Activated T-helper 17 cell treated with anti-CD3 and anti-CD28 coated beads, Interleukin-2, amount 50 U/mL, for 72 hours (primary cell): ENCODE data around the gene CFAP73. TPM values are rescaled to one million over a fixed set of nuclear protein-coding genes. Genes with fewer than 3 reads are reported as not detected.
"Not testable (repeated sequence)": the region's sequence is repeated elsewhere in the genome, so short reads cannot be mapped to it uniquely, and the experiment has no call there.

Experiments used
- ATAC-seq: fragments of 150-1000 bp; cut with Tn5 transposase; replicated peaks from 2 replicates; pipeline ENCODE4 v1.10.0; 2021; ENCODE audit warnings: mild to moderate bottlenecking, moderate library complexity
- H3K27ac Mint-ChIP-seq: one replicate; pipeline ENCODE4 v1.8.0; 2022; ENCODE audit warnings: mixed read lengths
- H3K27me3 Mint-ChIP-seq: one replicate; pipeline ENCODE4 v1.8.0; 2022; ENCODE audit warnings: mixed read lengths
- H3K36me3 Mint-ChIP-seq: one replicate; pipeline ENCODE4 v1.8.0; 2022; ENCODE audit warnings: low read depth, mild to moderate bottlenecking, mixed read lengths
- H3K4me1 Mint-ChIP-seq: one replicate; pipeline ENCODE4 v1.8.0; 2022; ENCODE audit warnings: mixed read lengths
- H3K4me3 Mint-ChIP-seq: one replicate; pipeline ENCODE4 v1.8.0; 2022; ENCODE audit warnings: mild to moderate bottlenecking, mixed read lengths
- H3K9me3 Mint-ChIP-seq: one replicate; pipeline ENCODE4 v1.8.0; 2022; ENCODE audit warnings: mixed read lengths
- total RNA-seq, 2 donors: library from RNA; stranded (reverse); gene quantifications; one replicate each; pipeline ENCODE4 v1.2.3, GENCODE V29; 2022

CFAP73 gene
- total RNA-seq, 2 donors from 2014 or later = 0.32 to 1.2 TPM

GRCh38 chr12:113133036-113133435, 16.5 kb upstream of the CFAP73 start:
- Mint-ChIP-seq H3K36me3 (no peaks in the 10 kb centered on the region), H3K27ac (no peak overlapping the region), H3K4me1 (peaks cover 12% of the 10 kb centered on the region), H3K9me3 (no peaks in the 10 kb centered on the region), H3K27me3 (peaks cover 7% of the 10 kb centered on the region), H3K4me3 (no peak overlapping the region)
- no peak for ATAC-seq

- no peaks in the 10 kb centered on the region for H3K9me3 Mint-ChIP-seq
- no peak overlapping the region for H3K27ac Mint-ChIP-seq
- peaks cover 12% of the 10 kb centered on the region for H3K4me1 Mint-ChIP-seq
- no peak for ATAC-seq
- H3K4me3 Mint-ChIP-seq = peak overlapping the region; percentile 86
- no peaks in the 10 kb centered on the region for H3K36me3 Mint-ChIP-seq
- H3K27me3 Mint-ChIP-seq = peaks cover 7% of the 10 kb centered on the region
Measured at GRCh38 chr12:113133666-113134065, 15.9 kb upstream of the CFAP73 start.

- Mint-ChIP-seq H3K4me3 (peak overlapping the region; percentile 86), H3K4me1 (peaks cover 12% of the 10 kb centered on the region), H3K36me3 (no peaks in the 10 kb centered on the region), H3K27me3 (peaks cover 7% of the 10 kb centered on the region), H3K9me3 (no peaks in the 10 kb centered on the region), H3K27ac (no peak overlapping the region)
- ATAC-seq = no peak
Measured at GRCh38 chr12:113134071-113134470, 15.5 kb upstream of the CFAP73 start.

- H3K9me3 Mint-ChIP-seq = no peaks in the 10 kb centered on the region
- no peak for ATAC-seq
- no peak overlapping the region for H3K27ac Mint-ChIP-seq
- H3K27me3 Mint-ChIP-seq = peaks cover 7% of the 10 kb centered on the region
- peaks cover 12% of the 10 kb centered on the region for H3K4me1 Mint-ChIP-seq
- peak overlapping the region; percentile 86 for H3K4me3 Mint-ChIP-seq
- H3K36me3 Mint-ChIP-seq = no peaks in the 10 kb centered on the region
Measured at GRCh38 chr12:113134521-113134951, 15.0 kb upstream of the CFAP73 start.

- Mint-ChIP-seq H3K4me1 (peaks cover 12% of the 10 kb centered on the region), H3K27me3 (peaks cover 7% of the 10 kb centered on the region), H3K9me3 (no peaks in the 10 kb centered on the region), H3K4me3 (peak within 1 kb of the TSS; percentile 86), H3K27ac (peak within 1 kb of the TSS; percentile 79), H3K36me3 (no peaks in the 10 kb centered on the region)
- ATAC-seq = peak; percentile 92
Measured at GRCh38 chr12:113135178-113136127, 14.1 kb upstream of the CFAP73 start, which contains the start of gene RASAL1. RASAL1 (minus strand) TSS chr12:113135761; CDS start chr12:113135462, 299 bp downstream.

GRCh38 chr12:113136128-113136989, 13.2 kb upstream of the CFAP73 start:
- peak; percentile 76 for ATAC-seq
- Mint-ChIP-seq H3K27me3 (peaks cover 7% of the 10 kb centered on the region), H3K9me3 (no peaks in the 10 kb centered on the region), H3K36me3 (no peaks in the 10 kb centered on the region), H3K4me3 (peak overlapping the region; percentile 86), H3K4me1 (peaks cover 12% of the 10 kb centered on the region), H3K27ac (peak overlapping the region; percentile 79)

- no peaks in the 10 kb centered on the region for H3K9me3 Mint-ChIP-seq
- peak overlapping the region; percentile 79 for H3K27ac Mint-ChIP-seq
- H3K27me3 Mint-ChIP-seq = peaks cover 7% of the 10 kb centered on the region
- peak overlapping the region; percentile 86 for H3K4me3 Mint-ChIP-seq
- H3K4me1 Mint-ChIP-seq = peaks cover 12% of the 10 kb centered on the region
- H3K36me3 Mint-ChIP-seq = no peaks in the 10 kb centered on the region
- no peak for ATAC-seq
Measured at GRCh38 chr12:113136990-113137511, 12.5 kb upstream of the CFAP73 start.

- Mint-ChIP-seq H3K4me1 (peaks cover 12% of the 10 kb centered on the region), H3K9me3 (no peaks in the 10 kb centered on the region), H3K36me3 (no peaks in the 10 kb centered on the region), H3K27ac (peak overlapping the region; percentile 43), H3K27me3 (peaks cover 7% of the 10 kb centered on the region), H3K4me3 (no peak overlapping the region)
- no peak for ATAC-seq
Measured at GRCh38 chr12:113137861-113138783, 11.4 kb upstream of the CFAP73 start.

- peaks cover 12% of the 10 kb centered on the region for H3K4me1 Mint-ChIP-seq
- no peak overlapping the region for H3K27ac Mint-ChIP-seq
- H3K27me3 Mint-ChIP-seq = peaks cover 7% of the 10 kb centered on the region
- H3K4me3 Mint-ChIP-seq = no peak overlapping the region
- H3K9me3 Mint-ChIP-seq = no peaks in the 10 kb centered on the region
- H3K36me3 Mint-ChIP-seq = no peaks in the 10 kb centered on the region
- ATAC-seq = no peak
Measured at GRCh38 chr12:113138826-113139225, 10.7 kb upstream of the CFAP73 start.

GRCh38 chr12:113140706-113141105, 8.8 kb upstream of the CFAP73 start:
- Mint-ChIP-seq H3K9me3 (no peaks in the 10 kb centered on the region), H3K36me3 (no peaks in the 10 kb centered on the region), H3K27ac (no peak overlapping the region), H3K4me1 (peaks cover 12% of the 10 kb centered on the region), H3K27me3 (peaks cover 7% of the 10 kb centered on the region), H3K4me3 (no peak overlapping the region)
- no peak for ATAC-seq

GRCh38 chr12:113141716-113142115, 7.8 kb upstream of the CFAP73 start:
- H3K4me1 Mint-ChIP-seq, H3K36me3 Mint-ChIP-seq, H3K9me3 Mint-ChIP-seq, ATAC-seq, H3K27me3 Mint-ChIP-seq: not testable (repeated sequence)
- Mint-ChIP-seq H3K4me3 (peak overlapping the region; percentile 38), H3K27ac (peak overlapping the region; percentile 59)

- ATAC-seq = peak; percentile 92
Measured at GRCh38 chr12:113142173-113142885, 7.2 kb upstream of the CFAP73 start.

GRCh38 chr12:113142886-113143332, 6.6 kb upstream of the CFAP73 start:
- no peak overlapping the region for H3K4me3 Mint-ChIP-seq
- H3K27ac Mint-ChIP-seq = no peak overlapping the region
- no peaks in the 10 kb centered on the region for H3K9me3 Mint-ChIP-seq
- no peak for ATAC-seq
- no peaks in the 10 kb centered on the region for H3K27me3 Mint-ChIP-seq
- no peaks in the 10 kb centered on the region for H3K4me1 Mint-ChIP-seq
- no peaks in the 10 kb centered on the region for H3K36me3 Mint-ChIP-seq

More at GRCh38 chr12:113142173-113142885, 7.2 kb upstream of the CFAP73 start:
- Mint-ChIP-seq H3K9me3 (no peaks in the 10 kb centered on the region), H3K27ac (peak overlapping the region; percentile 59), H3K4me1 (no peaks in the 10 kb centered on the region), H3K36me3 (no peaks in the 10 kb centered on the region), H3K27me3 (no peaks in the 10 kb centered on the region), H3K4me3 (peak overlapping the region; percentile 38)
